HepG2 (cell line): ENCODE measurements around the gene SLC28A1. TPM values are rescaled to one million over a fixed set of nuclear protein-coding genes. Genes with fewer than 3 reads are reported as not detected.
A peak's percentile ranks its signal among the peaks of the same experiment; 100 is the strongest.

Experiments used
- ADNP ChIP-seq: sonication (generic); formaldehyde crosslinking; IDR thresholded peaks from 2 replicates; pipeline ENCODE4 v1.4.0; 2020; ENCODE audit warnings: missing genetic modification reagents
- ELF1 ChIP-seq: sonication (generic); formaldehyde crosslinking; IDR thresholded peaks from 2 replicates; pipeline ENCODE4 v1.4.0; 2020; ENCODE audit warnings: missing genetic modification reagents
- MAFF ChIP-seq: IDR thresholded peaks from 2 replicates; pipeline ENCODE4 v1.6.1; 2011; ENCODE audit warnings: low read depth, low read length, improper control_type of control experiment
- MAFK ChIP-seq, 2 experiments: IDR thresholded peaks in 1 of 2; conservative IDR thresholded peaks in 1 of 2; 2 replicates each; pipeline ENCODE4 v1.6.1; 2011; ENCODE audit warnings: improper control_type of control experiment in 2 of 2, low read length in 2 of 2
- MIXL1 ChIP-seq: IDR thresholded peaks from 2 replicates; pipeline ENCODE4 v1.6.1; 2016
- MTF2 ChIP-seq: sonication (generic); formaldehyde crosslinking; IDR thresholded peaks from 2 replicates; pipeline ENCODE4 v1.5.0; 2020; ENCODE audit warnings: missing genetic modification reagents, borderline replicate concordance
- PRDM15 ChIP-seq: sonication (generic); formaldehyde crosslinking; IDR thresholded peaks from 2 replicates; pipeline ENCODE4 v1.4.0; 2020; ENCODE audit warnings: missing genetic modification reagents
- TCF7 ChIP-seq: sonication (generic); IDR thresholded peaks from 2 replicates; pipeline ENCODE4 v1.6.1; 2016; ENCODE audit warnings: antibody characterized with exemption, low read depth
- ZBTB14 ChIP-seq: sonication (generic); formaldehyde crosslinking; IDR thresholded peaks from 2 replicates; pipeline ENCODE4 v1.4.0; 2020; ENCODE audit warnings: missing genetic modification reagents
- ZGPAT ChIP-seq: IDR thresholded peaks from 2 replicates; pipeline ENCODE4 v1.6.1; 2016; ENCODE audit warnings: mild to moderate bottlenecking
- ZMAT3 ChIP-seq: sonication (generic); formaldehyde crosslinking; conservative IDR thresholded peaks from 2 replicates; pipeline ENCODE4 v1.7.0; 2021; ENCODE audit warnings: missing genetic modification reagents
- ZNF292 ChIP-seq: sonication (generic); formaldehyde crosslinking; IDR thresholded peaks from 2 replicates; pipeline ENCODE4 v1.8.1; 2022; ENCODE audit warnings: mild to moderate bottlenecking, low read depth, missing genetic modification reagents, borderline replicate concordance
- ZSCAN20 ChIP-seq: sonication (generic); formaldehyde crosslinking; IDR thresholded peaks from 2 replicates; pipeline ENCODE4 v1.4.0; 2020; ENCODE audit warnings: missing genetic modification reagents, mild to moderate bottlenecking, borderline replicate concordance
- ZZZ3 ChIP-seq: sonication (generic); formaldehyde crosslinking; IDR thresholded peaks from 2 replicates; pipeline ENCODE4 v1.4.0; 2020; ENCODE audit warnings: missing genetic modification reagents, mild to moderate bottlenecking, borderline replicate concordance
- polyA plus RNA-seq, 8 experiments: library from polyadenylated mRNA; depleted of rRNA in 3 of 8; stranded (reverse) in 7 of 8; unstranded in 1 of 8; fragments of >200 nt; fragmentation: Illumina TruSeq in 4 of 8; extraction: Trizol in 4 of 8; gene quantifications; 2 replicates each; pipeline versions ENCODE4 v1.2.1 to v1.2.3, GENCODE V29; 2011 to 2016; ENCODE audit warnings: low read depth in 4 of 8, missing spikeins in 1 of 8, mixed read lengths in 1 of 8; ENCODE audit not compliant: insufficient read depth in 1 of 8
- total RNA-seq, 5 experiments: library from RNA; depleted of rRNA; stranded (reverse); fragments of >200 nt; fragmentation: Illumina TruSeq; extraction: Trizol; gene quantifications; 2 replicates each; pipeline ENCODE4 v1.2.3, GENCODE V29; 2016; ENCODE audit warnings: low read depth in 1 of 5
- TF ChIP-seq, protein P1 (sequence below): IDR thresholded peaks from 2 replicates; pipeline ENCODE4 v1.4.0; 2020; ENCODE audit warnings: mild to moderate bottlenecking, missing genetic modification reagents

The SLC28A1 gene
- total and polyA plus RNA-seq, 2 of the 13 experiments (the other 11 are each of a cell fraction or from before 2014, with no cell fraction given): 0.31 to 5.8 TPM

GRCh38 chr15:84955089-84955848 is 70.8 kb downstream of the SLC28A1 start (continued):
- TF ChIP-seq ZGPAT (CRISPR knock-in tag) (0 out of 2 replicates have a peak, but pooled peaks have one; percentile 40), MAFK (conservative IDR thresholded peaks at IDR 0.05 in 1 of 2, IDR thresholded peaks at IDR 0.05 in 1 of 2; ENCODE audit: low read length in 2 of 2) (peak; percentile 27 to 55), ZNF292 (CRISPR knock-in tag) (peak; percentile 65; the same call in 1 of the 2 replicates), MTF2 (CRISPR knock-in tag) (no peak), ZBTB14 (CRISPR knock-in tag) (no peak), ADNP (CRISPR knock-in tag) (no peak), ZMAT3 (CRISPR knock-in tag) (no peak), MAFF (0 out of 2 replicates have a peak, but pooled peaks have one; percentile 36), MIXL1 (CRISPR knock-in tag) (0 out of 2 replicates have a peak, but pooled peaks have one; percentile 24), PRDM15 (CRISPR knock-in tag) (peak; percentile 67; the same call in 1 of the 2 replicates), ELF1 (CRISPR knock-in tag) (0 out of 2 replicates have a peak, but pooled peaks have one; percentile 10), TCF7 (no peak), ZZZ3 (CRISPR knock-in tag) (no peak), ZSCAN20 (CRISPR knock-in tag) (0 out of 2 replicates have a peak, but pooled peaks have one; percentile 46)
- TF ChIP-seq, protein P1, sequence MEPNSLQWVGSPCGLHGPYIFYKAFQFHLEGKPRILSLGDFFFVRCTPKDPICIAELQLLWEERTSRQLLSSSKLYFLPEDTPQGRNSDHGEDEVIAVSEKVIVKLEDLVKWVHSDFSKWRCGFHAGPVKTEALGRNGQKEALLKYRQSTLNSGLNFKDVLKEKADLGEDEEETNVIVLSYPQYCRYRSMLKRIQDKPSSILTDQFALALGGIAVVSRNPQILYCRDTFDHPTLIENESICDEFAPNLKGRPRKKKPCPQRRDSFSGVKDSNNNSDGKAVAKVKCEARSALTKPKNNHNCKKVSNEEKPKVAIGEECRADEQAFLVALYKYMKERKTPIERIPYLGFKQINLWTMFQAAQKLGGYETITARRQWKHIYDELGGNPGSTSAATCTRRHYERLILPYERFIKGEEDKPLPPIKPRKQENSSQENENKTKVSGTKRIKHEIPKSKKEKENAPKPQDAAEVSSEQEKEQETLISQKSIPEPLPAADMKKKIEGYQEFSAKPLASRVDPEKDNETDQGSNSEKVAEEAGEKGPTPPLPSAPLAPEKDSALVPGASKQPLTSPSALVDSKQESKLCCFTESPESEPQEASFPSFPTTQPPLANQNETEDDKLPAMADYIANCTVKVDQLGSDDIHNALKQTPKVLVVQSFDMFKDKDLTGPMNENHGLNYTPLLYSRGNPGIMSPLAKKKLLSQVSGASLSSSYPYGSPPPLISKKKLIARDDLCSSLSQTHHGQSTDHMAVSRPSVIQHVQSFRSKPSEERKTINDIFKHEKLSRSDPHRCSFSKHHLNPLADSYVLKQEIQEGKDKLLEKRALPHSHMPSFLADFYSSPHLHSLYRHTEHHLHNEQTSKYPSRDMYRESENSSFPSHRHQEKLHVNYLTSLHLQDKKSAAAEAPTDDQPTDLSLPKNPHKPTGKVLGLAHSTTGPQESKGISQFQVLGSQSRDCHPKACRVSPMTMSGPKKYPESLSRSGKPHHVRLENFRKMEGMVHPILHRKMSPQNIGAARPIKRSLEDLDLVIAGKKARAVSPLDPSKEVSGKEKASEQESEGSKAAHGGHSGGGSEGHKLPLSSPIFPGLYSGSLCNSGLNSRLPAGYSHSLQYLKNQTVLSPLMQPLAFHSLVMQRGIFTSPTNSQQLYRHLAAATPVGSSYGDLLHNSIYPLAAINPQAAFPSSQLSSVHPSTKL (CRISPR knock-in tag): peak; percentile 37
